GM18499 (cell line): ENCODE results near the gene RBKS.

Source experiments
- ATAC-seq: cut with Tn5 transposase; IDR thresholded peaks from one replicate; pipeline ENCODE4 v1.9.1; 2021; ENCODE audit warnings: moderate number of reproducible peaks; ENCODE audit not compliant: insufficient read depth, unreplicated experiment

Gene RBKS

DNA sequence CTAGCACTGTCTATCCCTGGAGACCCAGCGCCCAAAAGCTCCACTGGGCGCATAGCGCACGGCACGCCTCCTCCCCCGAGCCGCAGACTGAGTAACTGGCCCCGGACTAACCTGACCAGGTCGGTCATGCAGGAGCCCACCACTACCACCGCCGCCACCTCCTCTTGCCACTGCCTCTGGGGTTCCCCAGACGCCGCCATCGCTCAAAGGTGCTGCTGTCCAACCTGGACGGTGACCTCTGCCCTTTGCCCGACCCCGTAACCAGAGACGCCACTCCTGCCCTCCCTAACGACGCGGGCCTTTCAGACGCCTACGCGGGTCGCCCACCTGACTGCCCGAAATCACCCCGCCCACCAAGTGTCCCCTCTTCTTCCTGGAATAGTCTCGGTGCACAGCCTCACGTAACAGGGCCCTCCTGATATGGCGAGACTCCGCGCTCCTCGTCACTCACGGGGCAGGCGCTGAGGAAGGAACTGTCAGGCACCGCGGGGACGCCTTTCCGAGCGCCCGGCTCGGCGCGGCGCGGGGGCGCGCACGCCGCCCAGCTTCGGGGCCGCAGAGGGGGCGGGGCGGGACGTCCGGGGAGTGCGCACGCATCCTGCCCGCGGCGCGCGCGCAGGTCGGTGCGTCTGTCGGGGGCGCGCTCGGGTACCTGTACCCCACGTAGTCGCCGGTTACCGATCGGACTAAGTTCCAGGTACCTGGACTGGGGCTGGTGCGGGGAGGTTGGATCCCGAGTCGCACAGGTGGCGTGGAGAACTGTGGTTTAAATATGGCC, at the start of gene RBKS, which contains the start of gene BABAM2:
Gene RBKS (minus strand): TSS at position 242 of the 778 bp plus-strand sequence. CDS start 42 bp downstream, at position 200.
Gene BABAM2 (plus strand): TSS at position 584 of the 778 bp plus-strand sequence. CDS start 3,828 bp downstream, outside the sequence.
- ATAC-seq, result no peak

DNA sequence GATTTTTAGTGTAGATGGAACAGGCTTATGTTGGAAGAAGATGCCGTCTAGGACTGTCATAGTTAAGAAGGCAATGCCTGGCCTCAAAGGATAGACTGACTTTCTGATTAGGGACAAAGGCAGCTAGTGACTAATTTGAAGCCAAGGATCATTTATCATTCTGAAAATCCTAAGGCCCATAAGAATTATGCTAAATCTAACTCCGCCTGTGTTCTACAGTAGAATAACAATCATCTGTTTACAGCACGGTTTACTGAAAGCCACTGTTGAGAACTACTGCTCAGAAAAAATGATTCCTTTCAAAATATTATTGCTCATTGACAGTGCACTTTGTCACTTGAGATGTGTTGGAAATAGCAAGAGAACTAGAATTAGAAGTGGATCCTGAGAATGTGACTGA, 44.8 kb upstream of the RBKS start:
- no peak for ATAC-seq

DNA sequence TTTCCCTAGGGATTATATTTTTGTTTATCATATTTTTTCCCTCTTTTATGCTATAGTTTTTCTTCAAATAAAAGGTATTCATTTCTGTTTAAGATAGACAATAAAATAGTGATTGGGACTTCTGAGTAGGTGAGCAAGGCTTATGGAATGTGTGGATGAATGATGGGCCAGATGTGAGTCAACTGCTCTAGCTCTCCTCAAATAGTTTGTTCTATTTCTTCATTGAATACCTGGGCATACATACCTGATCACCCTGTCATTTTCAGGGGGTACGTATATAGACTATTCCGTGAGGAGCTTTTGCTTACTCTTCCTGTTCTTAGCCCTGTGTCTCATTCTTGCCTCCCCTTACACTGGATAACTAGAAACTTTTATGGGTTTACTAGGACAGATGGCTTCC, 42.2 kb upstream of the RBKS start:
- no peak for ATAC-seq

DNA sequence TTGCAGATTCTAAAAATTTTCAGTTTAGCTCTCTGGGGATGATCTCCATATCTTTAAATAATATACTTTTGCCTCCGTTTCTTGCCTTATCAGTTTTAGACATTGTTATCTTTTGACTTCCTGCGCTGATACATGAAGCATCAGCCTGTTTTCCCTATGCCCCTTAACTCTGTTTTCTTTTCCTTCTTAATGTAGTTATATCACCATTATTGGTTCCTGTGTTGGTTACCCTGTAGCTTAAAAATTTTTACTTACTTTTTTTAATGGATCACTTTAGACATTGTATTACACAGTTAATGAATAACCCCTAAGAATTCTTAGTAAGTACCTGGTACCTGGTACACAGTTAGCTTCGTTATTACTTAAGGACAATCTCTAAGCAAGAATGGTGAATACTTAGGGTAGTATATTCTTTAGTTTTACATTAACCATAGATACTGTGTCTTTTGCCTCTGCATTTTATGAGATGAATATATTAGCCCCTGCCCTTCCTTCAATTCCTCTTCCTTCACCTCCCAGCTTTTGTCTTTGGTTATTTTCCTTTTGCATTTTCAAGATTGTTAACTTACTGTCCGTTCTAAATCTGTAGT, 41.3 kb upstream of the RBKS start:
- ATAC-seq, result no peak

DNA sequence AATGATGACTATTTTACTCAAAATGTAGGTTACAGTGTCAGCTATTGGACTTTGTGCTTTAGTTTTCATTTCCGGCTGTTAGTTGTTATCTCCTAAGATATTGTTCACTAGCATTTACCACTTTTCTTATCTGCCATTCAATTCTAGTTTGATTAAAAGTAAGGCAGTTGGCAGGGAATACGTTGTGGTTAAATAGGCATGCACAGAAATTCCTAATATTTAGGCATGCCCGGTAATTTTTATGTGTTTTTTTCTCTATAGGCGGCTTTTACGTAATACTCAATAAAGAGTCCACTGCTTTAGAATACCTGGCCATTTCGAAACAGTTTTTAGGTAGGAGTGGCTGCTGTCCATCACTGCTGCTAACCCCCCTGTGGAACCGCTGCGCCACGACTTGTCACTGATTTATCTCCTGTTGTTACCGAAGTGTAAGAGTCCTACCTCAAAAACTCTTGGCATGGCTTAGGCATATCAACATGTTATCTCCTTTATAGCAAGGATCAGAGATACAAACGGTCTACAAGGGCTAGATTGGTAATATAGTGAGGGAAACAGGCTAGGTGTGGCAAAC, 39.8 kb upstream of the RBKS start:
- no peak for ATAC-seq

DNA sequence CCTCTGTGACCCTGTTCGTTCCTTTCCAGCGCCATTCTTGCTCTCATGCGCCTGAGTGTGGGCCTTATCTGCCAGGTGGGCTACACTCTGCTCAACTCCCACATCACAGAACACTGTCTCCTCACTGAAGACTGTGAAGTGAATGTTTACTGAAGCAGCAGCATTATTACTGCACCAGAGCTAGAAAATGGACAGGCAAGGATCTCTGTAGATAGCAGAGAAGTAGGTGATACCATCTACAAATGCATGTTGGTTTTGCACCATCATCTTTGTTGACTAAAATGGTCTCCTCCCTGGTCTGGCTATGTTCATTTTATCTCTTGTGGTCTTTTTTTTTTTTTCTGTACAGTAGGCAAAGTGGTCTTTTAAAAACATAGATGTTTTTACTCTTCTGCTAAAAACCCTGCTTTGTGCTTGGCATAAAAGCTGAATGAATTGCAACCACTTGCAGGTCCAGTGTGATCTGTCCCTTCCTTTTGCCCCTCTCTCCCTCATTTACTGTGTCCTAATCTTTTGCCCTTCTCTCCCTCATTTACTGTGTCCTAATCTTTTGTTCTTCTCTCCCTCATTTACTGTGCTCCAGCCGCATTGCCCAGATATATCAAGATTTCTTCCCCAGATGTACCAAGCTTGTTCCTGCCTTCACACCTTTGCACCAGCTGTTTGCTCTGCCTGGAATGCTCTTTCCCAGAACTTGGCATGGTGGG, 35.7 kb upstream of the RBKS start:
- no peak for ATAC-seq

DNA sequence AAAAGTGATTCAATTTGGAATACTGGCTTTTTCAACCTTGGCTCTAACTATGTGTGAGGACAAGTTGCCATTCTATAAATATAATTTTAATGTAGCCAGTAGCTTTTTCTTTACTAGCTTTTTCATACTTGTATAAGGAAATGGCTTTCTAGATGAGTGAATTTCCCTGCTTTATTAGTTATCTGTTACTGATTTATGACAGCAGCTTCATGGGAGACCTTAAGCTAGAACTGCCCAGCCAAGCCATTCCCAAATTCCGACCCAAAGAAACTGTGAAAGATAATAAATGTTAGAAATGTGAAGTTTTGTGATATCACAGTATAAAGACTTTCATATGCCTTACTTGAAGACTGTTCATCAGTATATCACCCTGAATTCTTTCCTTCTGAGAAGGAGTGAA, 32.7 kb upstream of the RBKS start:
- no peak for ATAC-seq

DNA sequence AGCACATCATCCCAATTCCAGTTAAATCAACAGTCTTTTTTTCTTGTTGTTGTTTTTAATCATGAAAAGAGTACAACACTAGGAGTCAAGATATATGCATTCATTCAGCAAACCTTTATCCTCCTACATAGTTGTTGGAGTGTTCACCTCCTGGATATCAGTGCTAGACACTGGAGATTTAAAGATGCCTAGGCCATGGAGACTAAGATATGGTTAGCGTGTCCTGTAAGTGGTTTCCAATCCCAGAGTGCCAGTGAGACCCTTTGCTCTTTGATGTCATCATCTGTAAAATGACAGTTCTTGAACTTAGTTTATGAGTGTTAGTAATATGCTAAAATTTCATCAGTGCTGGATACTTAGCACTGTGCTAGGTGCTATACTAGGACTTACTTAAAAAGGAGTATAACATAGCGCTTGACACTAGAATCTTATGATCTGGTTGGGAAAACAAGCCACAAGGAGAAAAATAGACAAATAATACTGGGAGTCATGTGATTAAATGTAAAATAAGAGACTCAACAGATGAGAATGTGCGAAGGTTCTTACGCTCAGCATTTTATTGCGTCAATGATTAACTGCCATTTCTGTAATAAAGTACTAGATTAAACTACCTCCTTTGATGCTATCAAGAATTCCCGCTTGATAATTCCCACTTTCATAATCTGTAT, 31.8 kb upstream of the RBKS start:
- no peak for ATAC-seq

DNA sequence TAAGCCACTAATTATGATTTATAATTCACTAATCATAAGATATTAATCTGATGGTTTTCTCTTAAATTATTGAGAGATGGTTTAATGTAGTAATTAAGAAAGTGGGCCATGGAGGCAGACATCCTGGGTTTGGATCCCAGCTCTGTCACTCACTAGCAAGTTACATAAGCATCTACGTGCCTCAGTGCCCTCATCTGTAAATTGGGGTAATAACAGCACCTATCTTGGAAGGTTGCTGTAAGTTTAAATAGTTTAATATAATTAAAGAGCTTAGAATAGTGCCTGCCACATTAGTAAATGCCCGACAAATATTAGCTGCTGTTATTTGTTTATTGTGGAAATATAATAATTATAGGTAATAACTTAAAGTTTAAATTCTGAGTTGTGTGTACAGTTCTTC, 31.2 kb upstream of the RBKS start:
- ATAC-seq, result no peak

DNA sequence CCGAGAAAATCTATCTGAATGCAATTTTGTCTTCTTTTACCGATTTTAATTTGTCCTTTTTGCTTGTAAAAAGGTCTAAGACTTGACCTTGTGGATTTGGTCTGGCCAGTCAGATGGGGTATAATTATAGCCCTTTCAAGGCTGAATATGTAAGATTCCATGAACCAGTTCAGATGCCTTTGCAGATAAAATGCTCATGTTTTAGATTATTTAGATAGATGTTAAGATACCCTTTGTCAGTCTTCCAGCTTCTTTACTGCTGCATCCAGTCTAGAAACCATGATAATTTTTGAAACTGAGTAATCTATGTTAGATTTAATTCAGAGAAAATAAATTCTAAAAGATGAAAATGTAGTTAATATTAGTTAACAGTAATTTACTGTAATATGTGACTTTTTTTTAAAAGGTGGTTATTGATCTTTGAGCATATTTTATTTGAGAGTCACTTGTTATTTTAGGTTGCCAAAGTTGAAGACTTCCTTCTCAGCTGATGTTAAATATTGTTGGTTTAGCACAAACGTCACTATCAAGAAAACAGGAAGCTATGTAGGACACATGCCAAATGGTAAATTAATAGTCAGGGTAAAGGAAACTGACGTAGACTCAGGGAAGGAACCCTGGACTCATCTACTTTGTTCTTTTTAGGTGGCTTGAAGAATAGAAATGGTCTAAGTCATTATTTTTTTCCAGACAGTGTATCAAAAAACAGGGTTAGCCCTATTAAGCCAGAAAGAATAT, 30.1 kb upstream of the RBKS start:
- no peak for ATAC-seq

DNA sequence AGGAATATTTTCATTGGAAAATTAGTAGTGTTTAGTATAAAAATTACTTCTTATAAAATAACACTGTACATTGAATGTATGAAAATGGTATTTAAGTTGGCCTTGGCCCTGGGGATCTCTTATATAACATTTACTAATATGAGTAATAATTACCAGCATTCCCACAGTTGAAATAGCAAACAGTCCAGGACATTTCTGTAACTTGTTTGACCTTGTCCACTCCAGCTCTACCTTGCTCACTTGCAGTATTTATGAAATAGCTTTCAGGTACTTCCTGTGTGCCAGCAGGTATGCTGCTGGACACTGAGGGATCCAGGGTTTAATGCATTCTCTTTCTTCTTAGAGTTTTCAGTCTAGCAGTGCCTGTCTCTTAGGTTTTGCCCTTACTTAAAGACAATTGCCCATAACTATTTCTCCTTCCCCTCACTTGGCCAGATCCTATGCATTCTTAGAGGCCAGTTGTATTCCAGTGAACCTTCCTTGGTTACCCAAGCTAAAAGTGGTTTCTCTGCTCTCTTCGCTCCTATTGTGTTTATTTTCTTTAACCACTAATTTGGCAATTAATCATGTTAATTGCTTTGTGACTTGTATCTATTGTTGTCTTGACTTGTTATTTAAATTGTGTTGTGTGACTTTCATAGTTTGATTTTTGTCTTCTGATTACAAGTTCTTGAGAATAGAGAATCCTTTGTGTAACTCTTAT, 26.3 kb upstream of the RBKS start:
- ATAC-seq, result no peak

DNA sequence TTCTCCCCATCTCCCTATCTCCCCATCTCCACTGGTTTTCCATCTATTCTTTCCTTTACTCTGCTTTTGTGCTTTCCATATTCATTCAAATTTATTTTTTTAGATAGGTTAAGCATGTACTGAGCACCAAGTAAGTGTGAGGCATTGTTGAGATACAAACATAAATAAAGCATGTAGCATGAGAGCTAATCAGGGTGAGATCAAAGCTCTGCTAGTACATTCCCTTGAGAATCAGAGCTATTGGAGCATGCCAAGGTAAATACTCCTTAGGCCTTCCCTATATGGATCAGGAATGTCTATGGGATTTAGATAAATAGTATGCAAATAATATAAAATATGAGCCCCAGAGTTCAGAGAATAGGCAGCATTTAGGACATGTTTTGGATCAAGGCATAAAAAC, 25.7 kb upstream of the RBKS start:
- ATAC-seq, result no peak

DNA sequence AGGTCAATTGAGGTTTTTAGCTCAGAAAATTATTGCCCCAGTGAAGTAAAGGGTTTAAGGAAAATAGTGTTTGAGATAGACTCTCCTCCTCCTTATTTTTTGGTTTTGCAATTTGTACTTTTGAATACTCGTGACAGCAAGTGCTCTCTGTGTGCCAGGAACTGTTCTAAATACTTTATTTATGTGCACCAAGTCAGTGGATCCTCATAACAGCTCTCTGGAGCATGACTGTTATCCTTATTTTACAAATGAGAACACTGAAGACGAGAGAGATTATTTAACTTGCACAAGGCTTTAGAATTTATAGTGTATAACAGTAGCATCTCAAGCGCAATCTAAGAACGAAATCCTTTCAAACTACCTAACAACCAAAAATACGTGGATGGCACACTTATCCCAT, 25.0 kb upstream of the RBKS start:
- no peak for ATAC-seq

DNA sequence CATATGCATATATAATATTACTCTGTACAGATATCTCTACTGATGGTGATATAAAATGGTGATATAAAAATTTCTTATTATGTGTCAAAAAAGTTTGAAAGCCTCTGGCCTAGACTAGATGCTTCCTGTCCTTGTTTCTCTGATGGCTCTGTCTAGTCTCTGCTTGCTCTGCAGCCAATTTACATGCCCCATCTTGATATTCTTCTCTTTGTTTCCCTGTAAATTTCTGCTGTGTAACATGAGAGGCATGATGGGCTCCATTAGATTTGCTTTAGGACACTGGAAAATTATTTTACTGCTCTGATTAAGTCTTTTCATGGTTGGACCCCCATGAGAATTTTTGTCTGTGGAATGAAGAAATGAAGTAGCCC, 24.6 kb upstream of the RBKS start:
- ATAC-seq, result no peak

DNA sequence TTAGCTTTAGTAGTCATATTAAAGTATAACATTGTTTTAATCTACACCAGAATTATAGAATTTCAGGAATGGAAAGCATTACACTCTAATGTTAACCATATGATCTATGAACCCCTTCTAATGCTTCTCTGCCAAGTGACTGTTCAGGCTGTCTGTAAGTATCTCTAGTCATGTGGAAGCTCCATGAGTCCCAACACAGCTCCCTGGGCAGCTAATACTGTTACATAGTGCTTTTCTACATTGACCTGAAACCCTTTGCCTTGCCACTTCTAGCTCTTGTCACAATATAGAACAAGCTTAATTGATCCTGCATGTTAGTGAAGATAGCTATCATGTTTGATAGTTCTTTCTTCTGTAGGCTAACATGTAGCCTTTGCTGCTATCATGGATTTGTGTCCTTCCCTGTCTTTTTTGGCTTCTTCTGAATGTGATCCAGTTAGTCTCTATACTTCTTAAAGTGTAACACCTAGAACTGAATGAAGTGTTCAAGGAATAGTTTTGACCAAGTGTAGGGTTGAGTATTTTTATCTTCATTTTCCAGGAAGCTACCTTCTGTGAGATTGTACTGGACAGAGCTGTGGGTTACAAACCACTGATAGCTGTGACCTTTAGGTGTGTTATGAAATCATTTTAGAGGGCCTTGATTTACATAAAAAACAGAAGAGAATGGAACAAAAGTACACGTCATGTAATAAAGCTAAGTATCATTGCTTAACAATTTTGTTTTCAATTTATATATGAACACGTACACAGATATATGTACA, 24.0 kb upstream of the RBKS start:
- ATAC-seq, result no peak

DNA sequence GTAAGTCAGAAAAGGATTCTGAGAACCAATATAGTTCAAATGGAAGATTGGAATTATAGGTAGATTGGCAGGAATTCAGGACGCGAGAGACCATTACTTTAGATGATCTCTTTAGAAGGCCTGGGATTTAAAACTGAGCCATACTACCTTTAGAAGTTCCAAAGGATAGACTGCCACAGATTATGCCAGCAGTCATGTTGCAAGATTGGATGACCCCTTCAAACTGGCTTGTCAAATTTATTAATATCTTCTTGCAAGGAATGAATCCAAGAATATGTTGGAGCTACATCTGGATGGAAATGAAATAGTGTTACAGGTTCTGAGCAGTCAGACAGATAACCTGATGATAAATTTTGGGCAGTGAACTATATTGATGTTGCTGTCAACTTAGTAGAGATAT, 22.3 kb upstream of the RBKS start:
- no peak for ATAC-seq

DNA sequence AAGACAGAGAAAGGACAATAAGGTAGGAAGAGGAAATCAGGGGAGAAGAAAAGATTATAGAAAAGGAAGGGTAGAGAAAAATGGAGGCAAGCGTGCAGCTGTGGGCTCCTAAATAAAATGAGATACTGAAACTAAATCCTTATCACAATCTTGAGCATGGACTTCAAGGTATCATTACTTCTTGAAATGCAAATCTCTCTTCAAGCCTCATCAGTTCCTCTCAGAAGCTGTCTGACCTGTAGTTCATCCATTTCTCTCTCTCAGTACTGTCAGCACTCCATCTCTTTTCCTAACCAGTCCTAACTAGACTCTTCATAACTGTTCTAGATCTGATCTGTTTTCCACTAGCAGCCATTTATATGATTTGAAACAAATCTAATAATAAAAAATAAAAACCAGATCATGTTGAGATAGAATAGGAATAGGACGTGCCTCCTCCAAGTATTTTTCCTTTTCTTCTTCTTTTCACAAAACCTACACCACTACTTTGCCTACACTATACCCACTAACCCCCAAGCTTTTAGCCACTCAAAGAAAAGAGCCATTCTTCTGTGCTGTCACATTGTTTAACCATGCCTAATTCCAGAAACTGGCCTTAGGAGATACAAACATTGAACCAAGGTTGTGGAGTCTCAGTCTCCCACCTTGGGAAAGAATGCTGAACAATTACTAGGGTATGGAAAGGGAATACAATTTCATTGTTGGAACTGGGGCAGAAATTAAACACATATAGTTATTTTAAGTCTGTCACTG, 21.4 kb upstream of the RBKS start:
- no peak for ATAC-seq

DNA sequence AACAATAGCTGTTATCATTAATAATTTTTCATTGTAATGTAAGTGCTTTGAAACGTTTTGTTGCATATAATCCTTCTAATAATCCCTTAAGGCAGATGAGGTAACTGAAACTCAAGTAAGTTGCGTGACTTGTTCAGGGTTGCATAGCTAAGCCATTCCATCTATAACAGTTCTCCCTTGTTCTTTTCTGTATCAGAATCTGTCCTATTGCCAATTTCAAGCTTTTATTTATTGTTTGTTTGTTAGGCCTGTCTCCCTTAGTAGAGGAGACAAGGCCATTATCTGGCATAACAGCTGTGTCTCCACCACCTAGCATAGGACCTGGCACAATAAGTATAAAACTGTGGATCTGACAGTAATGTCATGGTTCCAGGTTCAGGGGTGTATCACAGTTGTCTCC, 19.7 kb upstream of the RBKS start:
- no peak for ATAC-seq
